K562 (cell line): Measurements from ENCODE around the gene SOX30.

Experiments used
- CBX8 ChIP-seq: fragments of 200-600 bp; sonication (generic); IDR thresholded peaks from 2 replicates; pipeline ENCODE4 v1.6.1; 2012; ENCODE audit warnings: borderline replicate concordance, mixed run types, low read depth, mild to moderate bottlenecking, moderate library complexity, mixed read lengths, low read length, control low read depth, inconsistent platforms; ENCODE audit not compliant: poor library complexity, severe bottlenecking; ENCODE audit errors: extremely low read depth
- EZH2 ChIP-seq: IDR thresholded peaks from 2 replicates; pipeline ENCODE4 v1.6.1; 2012; ENCODE audit warnings: low read depth, mild to moderate bottlenecking, inconsistent platforms, low read length, borderline replicate concordance
- HIVEP1 ChIP-seq: fragments of 250-450 bp; sonication (Bioruptor Pico); IDR thresholded peaks from 2 replicates; pipeline ENCODE4 v1.4.0; 2020; ENCODE audit warnings: mild to moderate bottlenecking
- KDM5B ChIP-seq: fragments of 200-600 bp; sonication (generic); IDR thresholded peaks from 2 replicates; pipeline ENCODE4 v1.6.1; 2012; ENCODE audit warnings: low read depth, mild to moderate bottlenecking, moderate library complexity, low read length, control low read depth, inconsistent platforms; ENCODE audit not compliant: insufficient replicate concordance
- L3MBTL2 ChIP-seq: fragments of 450-650 bp; IDR thresholded peaks from 2 replicates; pipeline ENCODE4 v1.6.1; 2016; ENCODE audit warnings: mild to moderate bottlenecking, moderate library complexity
- MAFK ChIP-seq: IDR thresholded peaks from 2 replicates; pipeline ENCODE4 v1.6.1; 2011; ENCODE audit warnings: low read length, improper control_type of control experiment
- SMARCC2 ChIP-seq: fragments of 450-650 bp; IDR thresholded peaks from 2 replicates; pipeline ENCODE4 v1.6.1; 2017; ENCODE audit warnings: antibody characterized with exemption, moderate library complexity, mild to moderate bottlenecking, low read depth
- ZNF24 ChIP-seq: fragments of 450-650 bp; IDR thresholded peaks from 2 replicates; pipeline ENCODE4 v1.6.1; 2016
- TF ChIP-seq, protein P1 (sequence below): sonication (generic); formaldehyde crosslinking; IDR thresholded peaks from 2 replicates; pipeline ENCODE4 v1.8.0; 2022; ENCODE audit warnings: mild to moderate bottlenecking, missing genetic modification reagents
- TF ChIP-seq, protein P2 (sequence below), 3 experiments: IDR thresholded peaks in 2 of 3; conservative IDR thresholded peaks in 1 of 3; 2 replicates each; pipeline ENCODE4 v1.5.1; 2011 to 2012; ENCODE audit warnings: low read length in 3 of 3, mild to moderate bottlenecking in 3 of 3, control low read depth in 2 of 3, improper control_type of control experiment in 1 of 3, inconsistent platforms in 1 of 3, low read depth in 1 of 3, mixed read lengths in 1 of 3, moderate library complexity in 1 of 3; ENCODE audit not compliant: insufficient read depth in 2 of 3
- TF ChIP-seq, protein P3 (sequence below), 2 experiments: fragments of 450-650 bp in 1 of 2; sonication (generic) in 1 of 2; formaldehyde crosslinking; conservative IDR thresholded peaks; 2 replicates each; pipeline versions ENCODE4 v1.4.0 to v1.8.1; 2020 to 2022; ENCODE audit warnings: mild to moderate bottlenecking in 1 of 2, missing genetic modification reagents in 1 of 2
- TF ChIP-seq, protein P4 (sequence below), 2 experiments: fragments of 450-650 bp in 1 of 2; sonication (generic) in 1 of 2; formaldehyde crosslinking in 1 of 2; IDR thresholded peaks; 2 replicates each; pipeline versions ENCODE4 v1.7.1 to v1.9.0; 2016 to 2022; ENCODE audit warnings: inconsistent platforms in 1 of 2, mild to moderate bottlenecking in 1 of 2, missing genetic modification reagents in 1 of 2
- TF ChIP-seq, protein P5 (sequence below): sonication (generic); formaldehyde crosslinking; IDR thresholded peaks from 2 replicates; pipeline ENCODE4 v1.8.1; 2023; ENCODE audit warnings: mild to moderate bottlenecking, missing genetic modification reagents

DNA sequence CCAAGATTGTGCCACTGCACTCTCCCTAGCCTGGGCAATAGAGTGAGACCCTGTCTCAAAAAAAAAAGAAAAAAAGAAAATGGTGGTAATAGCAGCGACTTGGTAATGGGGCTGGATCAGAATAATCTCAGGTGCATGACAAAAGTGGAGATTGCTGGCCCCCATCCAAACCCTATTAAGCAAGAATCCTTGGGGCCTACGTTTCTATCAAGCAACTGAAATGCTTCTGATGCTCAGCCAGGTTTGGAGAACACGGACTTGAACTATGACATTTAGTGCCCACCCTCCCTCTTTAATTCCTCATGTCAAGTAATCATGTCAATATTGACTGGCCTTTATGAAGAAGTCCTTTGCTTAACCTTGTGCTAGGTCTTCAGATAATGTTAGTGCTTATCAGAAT lies 25.7 kb upstream of the SOX30 start:
- no peak for TF ChIP-seq ZNF24
- TF ChIP-seq, protein P1, sequence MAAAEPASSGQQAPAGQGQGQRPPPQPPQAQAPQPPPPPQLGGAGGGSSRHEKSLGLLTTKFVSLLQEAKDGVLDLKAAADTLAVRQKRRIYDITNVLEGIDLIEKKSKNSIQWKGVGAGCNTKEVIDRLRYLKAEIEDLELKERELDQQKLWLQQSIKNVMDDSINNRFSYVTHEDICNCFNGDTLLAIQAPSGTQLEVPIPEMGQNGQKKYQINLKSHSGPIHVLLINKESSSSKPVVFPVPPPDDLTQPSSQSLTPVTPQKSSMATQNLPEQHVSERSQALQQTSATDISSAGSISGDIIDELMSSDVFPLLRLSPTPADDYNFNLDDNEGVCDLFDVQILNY, result no peak
- no peak for TF ChIP-seq MAFK
- no peak for TF ChIP-seq L3MBTL2
- TF ChIP-seq, protein P2, sequence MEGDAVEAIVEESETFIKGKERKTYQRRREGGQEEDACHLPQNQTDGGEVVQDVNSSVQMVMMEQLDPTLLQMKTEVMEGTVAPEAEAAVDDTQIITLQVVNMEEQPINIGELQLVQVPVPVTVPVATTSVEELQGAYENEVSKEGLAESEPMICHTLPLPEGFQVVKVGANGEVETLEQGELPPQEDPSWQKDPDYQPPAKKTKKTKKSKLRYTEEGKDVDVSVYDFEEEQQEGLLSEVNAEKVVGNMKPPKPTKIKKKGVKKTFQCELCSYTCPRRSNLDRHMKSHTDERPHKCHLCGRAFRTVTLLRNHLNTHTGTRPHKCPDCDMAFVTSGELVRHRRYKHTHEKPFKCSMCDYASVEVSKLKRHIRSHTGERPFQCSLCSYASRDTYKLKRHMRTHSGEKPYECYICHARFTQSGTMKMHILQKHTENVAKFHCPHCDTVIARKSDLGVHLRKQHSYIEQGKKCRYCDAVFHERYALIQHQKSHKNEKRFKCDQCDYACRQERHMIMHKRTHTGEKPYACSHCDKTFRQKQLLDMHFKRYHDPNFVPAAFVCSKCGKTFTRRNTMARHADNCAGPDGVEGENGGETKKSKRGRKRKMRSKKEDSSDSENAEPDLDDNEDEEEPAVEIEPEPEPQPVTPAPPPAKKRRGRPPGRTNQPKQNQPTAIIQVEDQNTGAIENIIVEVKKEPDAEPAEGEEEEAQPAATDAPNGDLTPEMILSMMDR (IDR thresholded peaks at IDR 0.05 in 2 of 3, conservative IDR thresholded peaks at IDR 0.05 in 1 of 3; ENCODE audit: insufficient read depth in 2 of 3, low read depth in 1 of 3, low read length in 3 of 3), result no peak
- no peak for TF ChIP-seq KDM5B
- TF ChIP-seq HIVEP1, result no peak
- TF ChIP-seq EZH2, result no peak
- TF ChIP-seq SMARCC2, result no peak
- TF ChIP-seq, protein P3, sequence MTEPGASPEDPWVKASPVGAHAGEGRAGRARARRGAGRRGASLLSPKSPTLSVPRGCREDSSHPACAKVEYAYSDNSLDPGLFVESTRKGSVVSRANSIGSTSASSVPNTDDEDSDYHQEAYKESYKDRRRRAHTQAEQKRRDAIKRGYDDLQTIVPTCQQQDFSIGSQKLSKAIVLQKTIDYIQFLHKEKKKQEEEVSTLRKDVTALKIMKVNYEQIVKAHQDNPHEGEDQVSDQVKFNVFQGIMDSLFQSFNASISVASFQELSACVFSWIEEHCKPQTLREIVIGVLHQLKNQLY (CRISPR knock-in tag; conservative IDR thresholded peaks at IDR 0.05), result no peak
- TF ChIP-seq, protein P4, sequence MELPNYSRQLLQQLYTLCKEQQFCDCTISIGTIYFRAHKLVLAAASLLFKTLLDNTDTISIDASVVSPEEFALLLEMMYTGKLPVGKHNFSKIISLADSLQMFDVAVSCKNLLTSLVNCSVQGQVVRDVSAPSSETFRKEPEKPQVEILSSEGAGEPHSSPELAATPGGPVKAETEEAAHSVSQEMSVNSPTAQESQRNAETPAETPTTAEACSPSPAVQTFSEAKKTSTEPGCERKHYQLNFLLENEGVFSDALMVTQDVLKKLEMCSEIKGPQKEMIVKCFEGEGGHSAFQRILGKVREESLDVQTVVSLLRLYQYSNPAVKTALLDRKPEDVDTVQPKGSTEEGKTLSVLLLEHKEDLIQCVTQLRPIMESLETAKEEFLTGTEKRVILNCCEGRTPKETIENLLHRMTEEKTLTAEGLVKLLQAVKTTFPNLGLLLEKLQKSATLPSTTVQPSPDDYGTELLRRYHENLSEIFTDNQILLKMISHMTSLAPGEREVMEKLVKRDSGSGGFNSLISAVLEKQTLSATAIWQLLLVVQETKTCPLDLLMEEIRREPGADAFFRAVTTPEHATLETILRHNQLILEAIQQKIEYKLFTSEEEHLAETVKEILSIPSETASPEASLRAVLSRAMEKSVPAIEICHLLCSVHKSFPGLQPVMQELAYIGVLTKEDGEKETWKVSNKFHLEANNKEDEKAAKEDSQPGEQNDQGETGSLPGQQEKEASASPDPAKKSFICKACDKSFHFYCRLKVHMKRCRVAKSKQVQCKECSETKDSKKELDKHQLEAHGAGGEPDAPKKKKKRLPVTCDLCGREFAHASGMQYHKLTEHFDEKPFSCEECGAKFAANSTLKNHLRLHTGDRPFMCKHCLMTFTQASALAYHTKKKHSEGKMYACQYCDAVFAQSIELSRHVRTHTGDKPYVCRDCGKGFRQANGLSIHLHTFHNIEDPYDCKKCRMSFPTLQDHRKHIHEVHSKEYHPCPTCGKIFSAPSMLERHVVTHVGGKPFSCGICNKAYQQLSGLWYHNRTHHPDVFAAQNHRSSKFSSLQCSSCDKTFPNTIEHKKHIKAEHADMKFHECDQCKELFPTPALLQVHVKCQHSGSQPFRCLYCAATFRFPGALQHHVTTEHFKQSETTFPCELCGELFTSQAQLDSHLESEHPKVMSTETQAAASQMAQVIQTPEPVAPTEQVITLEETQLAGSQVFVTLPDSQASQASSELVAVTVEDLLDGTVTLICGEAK (IDR thresholded peaks at IDR 0.05), result no peak
- TF ChIP-seq, protein P4 (CRISPR knock-in tag; IDR thresholded peaks at IDR 0.05), result no peak
- TF ChIP-seq, protein P5, sequence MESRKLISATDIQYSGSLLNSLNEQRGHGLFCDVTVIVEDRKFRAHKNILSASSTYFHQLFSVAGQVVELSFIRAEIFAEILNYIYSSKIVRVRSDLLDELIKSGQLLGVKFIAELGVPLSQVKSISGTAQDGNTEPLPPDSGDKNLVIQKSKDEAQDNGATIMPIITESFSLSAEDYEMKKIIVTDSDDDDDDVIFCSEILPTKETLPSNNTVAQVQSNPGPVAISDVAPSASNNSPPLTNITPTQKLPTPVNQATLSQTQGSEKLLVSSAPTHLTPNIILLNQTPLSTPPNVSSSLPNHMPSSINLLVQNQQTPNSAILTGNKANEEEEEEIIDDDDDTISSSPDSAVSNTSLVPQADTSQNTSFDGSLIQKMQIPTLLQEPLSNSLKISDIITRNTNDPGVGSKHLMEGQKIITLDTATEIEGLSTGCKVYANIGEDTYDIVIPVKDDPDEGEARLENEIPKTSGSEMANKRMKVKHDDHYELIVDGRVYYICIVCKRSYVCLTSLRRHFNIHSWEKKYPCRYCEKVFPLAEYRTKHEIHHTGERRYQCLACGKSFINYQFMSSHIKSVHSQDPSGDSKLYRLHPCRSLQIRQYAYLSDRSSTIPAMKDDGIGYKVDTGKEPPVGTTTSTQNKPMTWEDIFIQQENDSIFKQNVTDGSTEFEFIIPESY (CRISPR knock-in tag), result no peak
- no peak for TF ChIP-seq CBX8
